Measurements from ENCODE around the gene ESYT2.

The ESYT2 gene

GRCh38 chr7:158772916-158773315 lies 56.4 kb downstream of the ESYT2 start:
- no peak for DNase-seq (ENCODE audit: low read depth, low spot score)

DNA sequence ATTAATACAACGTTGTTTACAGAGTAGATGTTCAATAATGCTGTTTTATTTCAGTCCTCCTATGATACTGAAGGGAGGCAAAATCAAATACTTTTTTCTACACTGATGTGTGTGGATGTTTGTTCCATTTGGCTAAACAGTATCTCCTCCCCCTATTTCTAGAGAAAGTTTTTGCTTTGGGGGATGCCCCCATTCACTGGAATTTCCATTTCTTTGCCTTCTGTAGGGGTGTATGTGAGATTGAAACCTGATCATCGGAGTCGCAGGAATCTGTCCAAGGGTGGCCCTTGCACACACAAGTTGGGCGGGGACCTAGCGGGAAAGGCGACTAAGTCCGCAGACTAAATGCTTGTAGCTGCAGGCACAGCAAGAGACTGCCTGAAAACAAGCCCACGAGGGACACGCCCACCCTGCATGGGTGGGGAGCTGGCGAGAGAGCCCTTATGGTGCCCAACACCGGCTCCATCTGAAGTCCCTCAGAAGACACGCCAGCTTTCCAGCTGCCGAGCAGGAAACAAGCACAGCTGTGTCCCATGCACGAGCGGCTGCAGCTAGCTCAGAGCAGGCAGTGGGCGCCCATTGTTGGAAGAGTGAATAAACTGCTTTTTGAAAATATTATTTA lies 58.0 kb downstream of the ESYT2 start:
- DNase-seq (ENCODE audit: low read depth, low spot score) = no peak

GRCh38 chr7:158767707-158768106 lies 61.6 kb downstream of the ESYT2 start:
- DNase-seq (ENCODE audit: low read depth, low spot score) = no peak

GRCh38 chr7:158766570-158767281 lies 62.6 kb downstream of the ESYT2 start:
- no peak for DNase-seq (ENCODE audit: low read depth, low spot score)

- no peak for DNase-seq (ENCODE audit: low read depth, low spot score)
Measured at GRCh38 chr7:158765020-158765419, 64.3 kb downstream of the ESYT2 start.

- no peak for DNase-seq (ENCODE audit: low read depth, low spot score)
Measured at GRCh38 chr7:158763454-158764033, 65.8 kb downstream of the ESYT2 start.

DNA sequence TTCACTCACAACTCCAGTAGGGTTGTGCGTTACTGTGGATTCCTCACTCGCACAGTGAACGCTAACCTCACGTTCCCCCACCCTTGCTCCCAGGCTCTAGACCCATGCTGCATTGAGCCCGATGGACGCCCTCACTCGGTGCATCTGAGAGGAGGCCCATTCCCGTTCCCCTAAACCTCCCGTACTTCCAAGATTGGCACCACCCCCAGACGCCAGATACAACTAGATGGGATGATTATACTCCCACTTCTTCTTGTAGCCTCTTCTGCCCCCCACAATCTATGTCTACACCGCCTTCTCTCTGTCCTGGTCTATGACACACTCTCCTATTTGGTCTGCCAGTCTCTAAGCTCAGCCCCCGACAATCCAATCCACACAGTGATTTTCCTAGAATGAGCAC lies 67.4 kb downstream of the ESYT2 start:
- no peak for DNase-seq (ENCODE audit: low read depth, low spot score)

DNA sequence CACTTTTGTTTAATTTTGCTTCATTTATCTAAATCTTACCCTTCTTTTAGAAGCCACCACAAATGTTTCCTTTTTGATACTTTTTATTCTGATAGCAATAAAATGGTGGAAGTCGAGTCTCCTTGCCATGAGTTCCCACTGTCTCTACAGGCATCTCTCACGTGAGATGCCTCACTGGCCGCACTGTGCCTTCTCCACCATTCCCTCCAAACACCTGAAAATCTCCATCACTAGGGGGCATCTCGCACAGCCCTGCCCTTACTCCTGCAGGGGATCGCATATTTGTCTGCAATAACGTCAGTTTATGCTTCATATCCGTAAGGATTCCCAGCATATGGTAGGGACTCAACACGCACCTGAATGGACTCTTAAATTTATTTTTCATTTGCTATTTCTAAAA lies 68.4 kb downstream of the ESYT2 start:
- DNase-seq (ENCODE audit: low read depth, low spot score) = no peak

DNA sequence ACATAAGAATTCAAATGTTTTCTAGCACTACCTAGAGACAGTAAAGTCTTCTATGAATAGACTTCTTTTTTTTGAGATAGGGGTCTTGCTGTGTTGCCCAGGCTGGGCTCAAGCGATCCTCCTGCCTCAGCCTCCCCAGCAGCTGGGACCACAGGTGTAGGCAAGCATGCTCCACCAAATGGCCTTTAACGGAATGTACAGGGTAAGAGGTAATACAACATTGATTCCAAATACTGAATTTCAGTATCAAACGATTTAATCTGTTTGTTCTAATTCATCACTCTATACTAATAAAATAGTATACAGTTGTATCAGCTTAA lies 68.9 kb downstream of the ESYT2 start:
- no peak for DNase-seq (ENCODE audit: low read depth, low spot score)

DNA sequence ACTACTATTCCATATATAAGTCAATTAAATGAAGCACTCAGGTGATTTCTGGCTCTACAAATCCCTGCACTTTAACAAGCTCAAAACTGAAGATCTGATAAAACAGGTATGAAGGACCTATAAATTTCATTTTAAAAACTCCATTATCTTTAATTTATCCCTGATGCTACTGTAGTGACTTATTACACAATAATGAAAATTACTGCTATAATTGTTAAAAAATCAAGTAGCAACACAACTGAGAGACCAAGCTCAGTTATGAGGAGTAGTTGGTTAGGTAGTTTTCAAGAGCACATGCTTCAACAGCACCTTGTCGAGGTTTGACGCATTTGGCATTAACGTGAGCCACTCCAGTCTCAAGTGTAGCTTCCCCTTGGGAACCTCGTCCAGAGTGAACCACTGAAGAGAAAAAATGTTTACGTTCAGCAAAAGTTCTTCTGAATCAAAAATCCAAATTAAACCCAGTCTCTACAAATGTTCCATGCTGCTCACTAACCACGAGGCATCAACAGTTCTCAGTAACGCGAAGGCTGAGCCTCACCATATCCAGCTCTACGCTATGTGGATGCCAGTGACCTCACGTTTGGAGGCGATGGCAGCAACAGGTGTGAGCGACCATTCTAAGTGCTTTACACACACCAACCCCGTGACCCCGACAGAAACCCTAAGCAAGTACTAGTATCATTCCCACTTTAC lies 69.4 kb downstream of the ESYT2 start:
- no peak for DNase-seq (ENCODE audit: low read depth, low spot score)

DNA sequence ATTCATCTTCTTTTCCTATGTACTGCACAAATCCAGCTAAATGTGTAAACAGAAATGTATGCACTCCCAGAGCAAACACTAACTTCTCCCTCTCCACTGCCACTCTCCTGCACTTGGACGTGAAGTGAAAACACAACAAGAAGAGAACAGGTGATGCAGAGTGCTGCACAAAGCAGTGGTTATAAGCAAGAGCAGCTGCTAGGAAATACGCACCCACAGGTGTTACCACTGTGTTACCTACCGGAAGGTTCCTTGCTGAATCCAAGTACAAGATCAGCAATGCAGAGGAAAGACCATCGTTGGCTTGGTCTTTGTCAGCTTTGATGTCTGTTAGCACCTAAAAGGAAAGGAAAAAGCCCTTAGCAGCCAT lies 70.1 kb downstream of the ESYT2 start:
- DNase-seq (ENCODE audit: low read depth, low spot score) = no peak

- DNase-seq (ENCODE audit: low read depth, low spot score) = no peak
Measured at GRCh38 chr7:158758586-158759244, 70.6 kb downstream of the ESYT2 start.

DNA sequence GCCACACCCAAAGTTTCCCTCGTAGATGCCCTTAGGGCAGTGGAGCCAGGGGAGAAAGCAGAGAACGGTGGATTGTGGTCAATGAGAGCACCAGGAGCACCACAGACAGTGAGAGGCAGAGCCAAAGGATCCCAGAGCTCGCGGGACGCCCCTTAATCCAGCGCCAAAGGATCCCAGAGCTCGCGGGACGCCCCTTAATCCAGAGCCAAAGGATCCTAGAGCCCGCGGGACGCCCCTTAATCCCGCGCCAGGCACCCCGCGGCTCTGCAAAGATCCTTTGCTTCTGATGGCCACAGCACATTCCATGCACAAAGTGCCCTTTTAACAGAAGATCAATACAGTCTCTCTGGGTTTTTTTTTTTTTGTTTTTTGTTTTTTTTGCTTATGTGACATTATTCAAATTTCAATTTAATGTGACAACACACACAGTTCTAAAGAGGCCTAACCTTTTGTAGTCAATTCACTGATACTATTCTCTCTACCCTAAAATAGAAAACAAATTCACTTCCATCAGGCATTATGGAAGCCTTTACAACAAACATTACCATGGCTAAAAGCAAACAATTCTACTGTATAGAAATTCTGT lies 71.8 kb downstream of the ESYT2 start:
- no peak for DNase-seq (ENCODE audit: low read depth, low spot score)

DNA sequence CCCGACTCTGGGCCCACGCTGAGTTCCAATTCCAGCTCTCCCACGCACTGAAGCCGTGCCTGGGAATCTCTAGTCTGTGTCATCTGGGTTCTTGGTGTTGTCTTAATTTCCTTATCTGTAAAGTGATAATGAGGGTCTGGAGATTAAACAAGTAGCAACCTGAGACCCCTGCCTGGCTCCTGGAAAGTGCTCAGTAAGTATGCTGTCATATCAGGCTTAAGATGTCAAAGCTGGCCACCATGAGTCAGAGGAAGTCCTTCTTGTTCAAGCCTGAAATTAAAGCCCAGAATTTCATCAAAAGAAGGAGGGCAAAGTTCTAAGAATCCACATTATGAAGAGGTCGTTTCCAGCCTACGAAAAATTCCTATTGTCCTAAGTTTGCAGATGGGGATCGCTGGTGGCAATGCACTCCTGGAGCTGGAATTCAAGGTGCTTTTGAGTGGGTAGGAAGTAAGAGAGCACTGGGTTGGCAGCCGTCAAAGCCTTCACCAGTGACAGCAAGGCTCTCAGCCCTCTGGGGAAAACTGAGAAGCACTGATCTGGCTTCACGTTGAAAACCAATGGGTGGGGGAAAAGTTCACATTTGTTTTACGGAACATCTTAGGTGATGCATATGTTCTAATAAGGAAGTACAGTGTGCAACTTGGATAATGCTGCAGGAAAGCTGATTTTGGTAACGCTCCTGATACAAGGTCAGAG lies 74.4 kb downstream of the ESYT2 start:
- no peak for DNase-seq (ENCODE audit: low read depth, low spot score)

DNA sequence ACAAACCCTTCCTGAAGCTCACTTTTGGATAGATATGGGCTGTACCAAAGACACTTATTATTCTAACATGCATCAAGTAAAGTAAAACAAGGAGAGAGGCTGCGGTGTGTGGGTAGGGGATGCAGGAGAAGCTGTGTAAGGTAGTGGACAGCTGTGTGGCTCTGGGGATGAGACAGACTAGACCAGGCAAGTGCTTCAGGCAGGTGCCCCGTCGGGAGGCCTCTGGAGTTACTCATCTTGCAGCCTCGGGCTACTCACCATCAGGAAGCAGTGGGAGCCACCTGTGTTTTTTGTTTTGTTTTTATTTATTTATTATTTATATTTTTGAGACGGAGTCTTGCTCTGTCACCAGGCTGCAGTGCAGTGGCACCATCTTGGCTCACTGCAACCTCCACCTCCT lies 75.4 kb downstream of the ESYT2 start:
- DNase-seq (ENCODE audit: low read depth, low spot score) = no peak

DNA sequence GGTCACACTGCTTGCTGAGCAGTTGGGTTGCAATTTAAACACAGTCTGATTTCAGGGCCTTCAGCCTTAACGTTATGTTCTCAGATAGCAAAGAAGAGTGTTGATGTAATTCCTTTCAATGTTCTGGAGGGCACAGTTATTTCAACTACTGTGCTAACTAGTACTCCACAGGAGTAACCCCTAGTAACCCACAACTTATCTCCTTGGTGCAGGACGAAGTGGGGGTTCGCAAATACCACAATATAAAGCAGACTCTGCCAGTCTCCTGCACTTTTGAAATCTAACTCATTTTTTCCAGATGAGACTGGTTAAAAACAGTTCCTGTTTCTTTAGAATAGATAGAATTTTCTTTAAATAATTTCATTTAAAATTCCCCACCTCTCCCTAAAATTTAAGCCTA lies 77.6 kb downstream of the ESYT2 start:
- no peak for DNase-seq (ENCODE audit: low read depth, low spot score)

GRCh38 chr7:158751199-158751598 lies 78.1 kb downstream of the ESYT2 start:
- no peak for DNase-seq (ENCODE audit: low read depth, low spot score)

DNA sequence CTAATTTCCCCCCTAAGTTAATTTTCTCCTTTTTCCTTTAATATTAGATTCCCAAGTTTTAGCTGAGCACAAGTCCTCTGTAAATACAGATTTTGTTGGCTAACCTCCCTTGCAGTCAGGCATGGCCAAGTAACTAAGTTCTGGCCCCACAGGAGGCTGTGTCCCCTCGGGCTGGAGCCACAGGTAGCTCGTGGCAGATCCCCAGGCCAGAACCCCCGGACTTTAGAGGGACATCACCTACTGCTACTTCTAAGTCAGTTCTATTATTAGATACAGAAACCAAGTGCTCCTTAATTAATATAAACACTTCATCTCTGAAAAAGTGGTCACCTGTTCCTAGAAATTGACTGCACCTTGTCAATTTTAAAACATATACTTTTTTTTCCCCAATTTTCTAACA lies 78.6 kb downstream of the ESYT2 start:
- no peak for DNase-seq (ENCODE audit: low read depth, low spot score)

- no peak for DNase-seq (ENCODE audit: low read depth, low spot score)
Measured at GRCh38 chr7:158749396-158749795, 79.9 kb downstream of the ESYT2 start.

DNA sequence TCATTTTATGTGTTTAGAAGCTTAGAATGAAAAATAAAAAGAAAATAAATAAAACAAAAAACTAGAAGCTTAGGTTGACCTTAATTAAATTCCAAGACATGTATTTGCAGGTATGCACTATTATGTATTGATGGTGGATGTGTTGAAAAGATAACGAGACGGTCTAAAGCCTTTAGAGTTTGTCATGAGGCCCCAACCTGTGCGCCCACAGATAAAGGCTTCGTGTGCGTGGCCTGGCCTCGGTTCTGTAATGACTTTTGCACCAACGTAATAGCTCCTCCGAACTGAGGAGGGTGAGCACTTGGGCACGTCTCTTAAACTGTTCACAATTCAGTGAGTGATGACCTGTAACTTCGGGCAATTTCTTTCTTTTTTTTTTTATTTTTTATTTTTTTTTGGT lies 81.0 kb downstream of the ESYT2 start:
- DNase-seq (ENCODE audit: low read depth, low spot score) = no peak

DNA sequence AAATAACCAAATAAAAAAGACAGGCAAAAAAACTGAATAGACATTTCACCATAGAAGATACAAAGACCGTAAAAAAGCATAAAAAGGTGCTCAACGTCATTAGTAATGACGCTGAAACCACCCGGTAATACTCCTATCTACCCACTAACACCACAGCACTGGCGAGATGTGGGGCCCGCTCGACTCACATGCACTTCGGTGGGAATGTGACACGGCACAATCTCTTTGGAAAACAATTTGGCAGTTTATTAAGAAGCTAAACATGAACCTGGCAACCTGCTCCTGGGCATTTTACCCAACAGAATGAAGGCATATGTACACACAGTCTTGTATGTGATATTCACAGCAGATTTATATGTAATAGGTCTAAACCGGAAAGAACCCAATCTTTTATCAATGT lies 81.9 kb downstream of the ESYT2 start:
- no peak for DNase-seq (ENCODE audit: low read depth, low spot score)

Measured in iPS DF 19.7 (cell line).